Activated CD4-positive, alpha-beta T cell treated with anti-CD3 and anti-CD28 coated beads for 24 hours (primary cell): ENCODE results near the gene ATP5MC3.
"Not testable (repeated sequence)": the region's sequence is repeated elsewhere in the genome, so short reads cannot be mapped to it uniquely, and the experiment has no call there.

Experiments used
- DNase-seq, 2 donors: peaks; one replicate each; pipeline ENCODE4 v3.0.0-alpha.2; 2020; ENCODE audit warnings: low read depth in 2 of 2

Gene ATP5MC3

GRCh38 chr2:175181104-175181876 lies at the start of gene ATP5MC3:
ATP5MC3 (minus strand) TSS chr2:175181710; CDS start chr2:175181393, 317 bp downstream.
- peak; percentile 87 to 89 for DNase-seq

- DNase-seq: not testable (repeated sequence)
Observed at GRCh38 chr2:175228601-175229000, 47.1 kb upstream of the ATP5MC3 start.

- DNase-seq: no peak
Observed at GRCh38 chr2:175228179-175228578, 46.7 kb upstream of the ATP5MC3 start.

DNA sequence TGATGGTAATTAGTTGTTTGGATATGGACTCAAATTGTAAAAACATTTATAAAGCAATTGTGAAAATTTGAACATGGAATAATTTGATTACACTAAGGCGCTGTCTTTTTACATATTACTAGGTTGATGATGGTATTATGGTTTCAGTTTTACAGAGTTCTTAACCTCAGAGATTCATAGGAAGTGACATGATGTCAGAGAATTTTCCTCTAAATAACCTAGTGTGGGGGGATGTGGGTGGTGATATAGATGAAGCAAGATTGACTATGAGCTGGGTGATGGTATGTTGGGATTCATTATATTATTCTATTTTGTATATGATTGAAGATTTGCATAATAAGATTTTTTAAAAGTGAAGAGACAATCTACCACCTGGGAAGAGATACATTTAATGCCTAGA lies 45.9 kb upstream of the ATP5MC3 start:
- DNase-seq: no peak

DNA sequence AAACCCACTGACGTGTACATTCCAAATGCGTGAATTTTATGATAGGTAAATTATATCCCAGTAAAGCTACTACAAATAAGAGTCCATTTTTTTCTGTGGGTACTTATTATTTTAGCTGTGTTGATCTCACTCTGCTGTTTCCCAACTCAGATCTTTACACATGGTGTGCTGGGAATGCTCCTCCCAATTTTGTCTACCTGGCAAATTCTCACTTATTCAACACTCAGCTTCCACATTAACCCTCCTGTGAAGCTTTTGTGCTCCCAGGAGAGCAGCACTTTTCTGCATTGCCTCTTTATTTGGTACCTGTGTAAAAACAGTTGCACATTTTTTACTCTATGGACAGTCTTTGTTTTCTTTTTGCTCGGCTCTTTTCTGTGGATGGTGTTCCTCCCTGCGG lies 38.6 kb upstream of the ATP5MC3 start:
- no peak for DNase-seq

DNA sequence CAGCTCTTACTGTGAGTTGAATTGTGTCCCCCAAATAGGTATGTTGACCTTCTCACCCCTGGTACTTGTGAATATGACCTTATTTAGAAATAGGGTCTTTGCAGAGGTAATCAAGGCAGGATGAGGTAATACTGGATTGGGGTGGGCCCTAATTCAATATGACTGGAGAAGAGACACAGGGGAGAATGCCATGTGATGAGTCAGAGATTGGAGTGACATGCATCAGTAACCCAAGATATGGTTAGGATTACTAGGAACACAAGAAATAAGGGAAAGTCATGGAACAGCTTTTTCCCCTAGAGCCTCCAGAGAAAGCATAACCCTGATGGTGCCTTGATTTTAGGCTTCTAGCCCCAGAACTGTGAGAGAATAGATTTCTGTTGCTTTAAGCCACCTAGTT lies 37.0 kb upstream of the ATP5MC3 start:
- no peak for DNase-seq

- no peak for DNase-seq
Observed at GRCh38 chr2:175207741-175208438, 26.4 kb upstream of the ATP5MC3 start.

- DNase-seq: no peak
Observed at GRCh38 chr2:175206866-175207265, 25.4 kb upstream of the ATP5MC3 start.

- DNase-seq: no peak
Observed at GRCh38 chr2:175205523-175205922, 24.0 kb upstream of the ATP5MC3 start.

DNA sequence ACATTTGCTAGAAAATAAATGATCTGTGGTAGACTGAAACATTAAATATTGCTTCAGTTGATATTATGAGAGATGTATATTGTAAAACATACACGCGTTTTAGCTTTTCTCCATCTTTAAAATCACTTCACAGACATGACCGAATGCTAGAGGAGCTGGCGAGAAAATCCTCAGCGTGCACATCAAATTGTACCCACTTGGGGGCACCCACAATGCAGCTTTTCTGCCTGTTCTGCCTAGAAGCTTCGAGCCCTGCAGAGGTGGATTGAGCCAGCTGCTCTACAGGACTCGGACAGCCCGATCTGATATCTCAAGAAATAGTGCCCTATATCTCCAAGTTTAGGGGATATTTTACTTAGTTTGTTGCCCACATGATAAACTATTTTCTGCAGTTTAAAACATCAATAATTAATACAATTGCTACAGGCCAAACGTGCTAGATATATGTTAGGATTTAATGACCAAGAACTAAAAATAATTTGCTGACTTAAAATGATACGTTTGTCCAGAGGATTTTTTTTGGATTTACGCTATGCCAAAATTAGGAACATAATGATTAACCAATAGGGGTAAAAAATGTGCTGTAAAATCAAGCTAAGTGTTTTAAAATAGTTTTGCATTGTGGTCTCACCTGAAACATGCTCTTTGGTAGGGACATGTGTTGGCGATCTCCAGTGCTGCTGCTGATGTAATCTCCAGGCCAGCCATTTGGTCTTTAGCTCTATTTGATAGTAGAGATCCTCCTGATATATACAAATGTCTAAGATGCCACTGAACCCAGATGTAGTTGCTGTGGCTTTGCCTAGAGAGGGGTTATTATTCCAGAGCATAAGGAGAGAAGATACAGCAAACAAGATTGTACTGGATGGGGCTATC lies 22.3 kb upstream of the ATP5MC3 start:
- peak; percentile 17 for DNase-seq

DNA sequence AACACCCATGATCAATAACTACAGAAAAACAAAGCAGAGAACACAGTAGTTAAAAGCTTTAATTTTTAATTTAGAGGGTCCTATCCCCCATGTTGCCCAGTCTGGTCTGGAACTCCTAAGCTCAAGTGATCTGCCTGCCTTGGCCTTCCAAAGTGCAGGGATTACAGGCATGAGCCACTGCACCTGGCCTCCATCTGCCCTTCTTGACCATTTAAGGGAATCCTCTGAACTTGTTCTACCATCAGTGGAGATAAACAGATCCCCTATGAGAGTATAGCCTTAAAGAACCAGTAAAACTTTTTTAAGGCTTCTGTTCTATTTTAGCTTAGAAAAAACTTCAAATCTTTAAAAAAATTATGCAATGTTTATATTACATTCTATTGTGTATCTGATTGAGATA lies 13.5 kb upstream of the ATP5MC3 start:
- DNase-seq: no peak

DNA sequence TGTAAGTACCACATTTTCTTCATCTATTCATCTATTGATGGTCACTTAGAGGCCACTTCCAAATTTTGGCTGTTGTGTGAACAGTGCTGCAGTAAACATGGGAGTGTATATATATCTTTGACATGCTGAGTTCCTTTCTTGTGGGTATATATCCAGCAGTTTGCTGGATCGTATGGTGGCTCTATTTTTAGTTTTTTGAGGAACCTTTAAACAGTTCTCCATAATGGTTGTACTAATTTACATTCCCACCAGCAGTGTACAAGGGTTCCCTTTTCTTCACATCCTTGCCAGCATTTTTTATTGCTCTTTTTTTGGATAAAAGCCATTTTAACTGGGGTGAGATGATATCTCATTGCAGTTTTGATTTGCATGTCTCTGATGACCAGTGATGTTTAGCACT lies 7.3 kb upstream of the ATP5MC3 start:
- no peak for DNase-seq

GRCh38 chr2:175187378-175187777 lies 5.9 kb upstream of the ATP5MC3 start:
- no peak for DNase-seq

- DNase-seq: no peak
Observed at GRCh38 chr2:175183674-175184073, 2.2 kb upstream of the ATP5MC3 start.

DNA sequence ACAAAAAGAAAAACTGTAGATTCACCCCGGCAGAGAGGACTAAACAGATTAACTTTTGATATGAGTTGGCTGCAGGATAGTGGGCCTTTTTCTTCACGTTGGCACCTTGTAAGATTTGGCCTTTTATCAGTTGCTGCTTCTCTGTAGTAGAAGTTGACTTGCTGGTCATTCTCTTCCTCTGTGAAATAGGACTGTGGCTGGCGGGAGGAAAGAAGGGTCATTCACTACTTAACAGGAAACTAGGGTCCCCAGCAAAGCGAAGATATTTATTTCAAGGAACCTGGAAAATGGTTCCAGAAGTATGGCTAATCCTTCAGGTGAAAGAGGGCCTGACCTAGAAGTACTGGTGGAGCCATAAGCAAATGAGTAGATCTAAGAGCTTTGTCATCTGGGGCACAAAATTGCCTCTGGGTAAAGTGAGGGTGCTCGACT lies 383 bp upstream of the ATP5MC3 start:
- DNase-seq: no peak

GRCh38 chr2:175180701-175181103 lies 808 bp downstream of the ATP5MC3 start:
- DNase-seq: peak; percentile 10 to 41

- DNase-seq: no peak
Observed at GRCh38 chr2:175176624-175177023, 4.9 kb downstream of the ATP5MC3 start.

DNA sequence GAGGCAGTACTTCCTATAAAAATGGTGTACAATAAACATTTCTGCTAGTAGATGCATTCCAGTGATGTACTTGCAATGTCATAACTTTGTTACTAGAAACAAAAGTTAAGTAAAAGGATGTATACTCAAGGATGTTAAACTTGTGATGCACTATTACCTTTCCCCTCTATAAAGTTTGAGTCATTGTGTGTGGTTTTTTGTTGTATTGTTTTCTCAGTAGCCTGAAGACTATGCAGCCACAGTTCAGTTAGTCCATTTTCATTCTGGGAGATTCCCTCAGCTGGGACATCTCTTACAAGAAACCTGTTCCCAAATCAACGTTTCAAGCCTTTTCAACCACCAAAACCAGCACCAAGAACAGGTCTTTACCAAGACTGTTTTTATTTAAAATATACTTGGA lies 5.6 kb downstream of the ATP5MC3 start:
- no peak for DNase-seq

- DNase-seq: no peak
Observed at GRCh38 chr2:175175320-175175719, 6.2 kb downstream of the ATP5MC3 start.

- no peak for DNase-seq
Observed at GRCh38 chr2:175170659-175171304, 10.7 kb downstream of the ATP5MC3 start.

DNA sequence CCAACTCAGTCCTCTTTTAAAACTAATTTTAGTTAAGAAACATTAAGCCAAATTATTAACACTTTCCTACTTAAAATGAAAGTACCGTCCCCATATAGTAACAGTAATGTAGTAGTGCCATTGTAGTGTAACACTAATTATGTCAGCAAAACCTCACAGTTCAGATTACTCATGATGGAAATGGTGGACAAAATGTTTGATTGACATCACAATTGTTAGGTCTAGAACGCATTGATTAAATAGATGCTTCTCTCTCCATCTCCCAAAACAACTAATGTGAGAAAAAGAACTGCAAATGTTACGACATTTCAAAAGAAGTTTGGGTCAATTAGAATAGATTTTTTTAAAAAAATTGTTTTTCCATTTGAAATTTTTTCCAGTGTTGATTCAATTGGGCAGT lies 12.3 kb downstream of the ATP5MC3 start:
- no peak for DNase-seq

DNA sequence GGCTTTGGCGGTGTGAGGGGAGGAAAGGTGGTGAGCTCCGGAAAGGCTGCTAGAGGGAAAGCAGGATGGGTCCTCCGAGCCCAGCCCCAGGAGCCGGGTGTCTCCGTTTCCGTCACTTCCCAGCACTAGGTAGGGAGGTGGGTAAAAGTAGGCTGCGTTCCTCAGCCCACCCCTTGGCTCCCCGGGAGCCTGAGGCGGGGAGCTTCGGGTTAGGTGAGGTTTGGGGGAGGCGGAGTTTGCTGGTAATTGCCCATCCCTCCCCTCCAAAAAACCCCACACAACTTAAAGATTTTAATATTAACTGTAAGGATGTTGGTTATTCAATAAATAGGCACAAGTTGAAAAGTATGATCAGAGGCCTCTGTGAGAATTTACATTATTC lies 13.0 kb downstream of the ATP5MC3 start:
- DNase-seq: no peak
